HG03045 (cell line): Measurements from ENCODE around the gene ADARB2.
"Not testable (repeated sequence)": the region's sequence is repeated elsewhere in the genome, so short reads cannot be mapped to it uniquely, and the experiment has no call there.

Source experiments
- ATAC-seq: cut with Tn5 transposase; IDR thresholded peaks from one replicate; pipeline ENCODE4 v1.9.1; 2021; ENCODE audit warnings: mild to moderate bottlenecking, moderate library complexity; ENCODE audit not compliant: unreplicated experiment

The ADARB2 gene

DNA sequence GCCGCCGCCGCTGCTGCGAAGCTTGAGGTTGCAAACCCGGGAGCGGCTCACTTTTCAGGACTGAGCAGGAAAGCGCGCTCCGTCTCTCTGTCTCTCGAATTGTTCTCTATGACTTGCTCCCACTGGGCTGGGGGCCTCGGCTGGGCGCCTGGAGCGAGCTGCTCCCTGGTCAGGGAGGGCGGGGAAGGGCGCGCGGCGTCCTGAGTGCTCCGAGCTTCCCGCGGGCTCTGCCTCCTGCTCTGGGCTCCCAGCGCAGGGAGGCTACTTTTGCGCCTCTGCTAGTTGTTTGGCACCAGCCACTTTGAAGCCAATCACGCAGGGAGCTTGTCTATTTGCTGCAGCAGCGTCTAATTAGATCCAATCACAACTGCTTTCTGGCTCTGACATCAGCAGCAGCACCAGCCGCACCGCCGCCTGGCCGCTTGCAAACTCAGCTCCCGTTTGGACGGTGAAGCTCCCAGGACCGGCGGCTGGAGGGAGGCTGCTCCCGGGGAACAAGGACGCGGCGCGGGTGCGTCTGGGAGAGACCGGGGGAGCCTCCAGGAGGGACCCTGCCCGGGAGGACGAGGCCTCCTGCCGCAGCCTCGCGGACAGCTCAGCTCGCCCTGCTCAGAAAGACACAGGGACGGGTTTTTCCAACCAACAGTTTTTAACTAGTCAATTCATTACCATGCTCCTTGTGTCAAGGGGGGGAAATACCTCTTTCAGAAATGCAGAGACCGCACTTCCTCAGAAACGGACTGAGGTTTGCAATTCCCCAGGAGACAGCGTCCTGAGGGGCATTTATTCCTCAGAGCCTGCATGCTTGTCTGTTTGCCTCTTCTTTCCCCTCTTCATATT, at the start of gene ADARB2:
ADARB2 (minus strand) TSS at position 304 of the 840 bp plus-strand sequence.
- peak; percentile 69 for ATAC-seq

DNA sequence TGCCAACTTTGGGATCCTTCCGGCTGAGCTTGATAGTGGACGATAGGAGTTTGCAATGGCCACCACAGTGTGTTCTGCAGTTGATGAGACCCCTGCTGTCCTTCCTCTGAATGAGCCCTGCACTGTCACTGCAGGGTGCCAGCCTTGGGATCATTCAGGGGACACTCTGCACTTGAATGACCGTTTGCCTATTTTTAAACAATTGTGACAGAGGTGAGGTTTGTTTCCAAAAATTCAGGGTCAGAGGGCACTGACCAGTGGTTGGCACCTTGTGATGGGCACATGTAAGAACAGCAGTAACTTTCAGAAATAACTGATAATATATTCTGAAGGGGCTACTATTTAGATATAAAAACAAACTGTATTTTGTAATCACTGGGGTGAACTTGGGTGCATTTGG, 48.5 kb upstream of the ADARB2 start:
- ATAC-seq: no peak

DNA sequence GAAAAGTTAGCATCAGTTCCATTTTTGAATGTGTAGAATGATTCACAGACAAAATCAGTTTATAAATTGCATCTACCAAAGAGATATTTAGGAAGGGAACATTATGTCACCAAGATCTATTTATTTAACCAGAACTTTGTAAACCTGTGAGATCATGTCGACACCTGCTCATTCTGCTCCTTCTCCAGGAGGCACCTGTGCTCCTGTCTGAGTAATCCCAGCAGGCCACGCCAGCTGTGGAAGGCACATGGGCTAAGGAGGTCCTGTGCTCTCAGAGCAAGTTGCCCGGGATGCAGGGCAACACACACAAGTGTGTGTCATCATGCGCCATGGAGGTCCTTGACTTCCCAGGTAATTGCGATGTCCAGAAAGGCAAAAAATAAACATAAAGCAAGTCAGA, 45.5 kb upstream of the ADARB2 start:
- no peak for ATAC-seq

- no peak for ATAC-seq
These were observed 42.5 kb upstream of the ADARB2 start for GRCh38 chr10:1779796-1780195.

GRCh38 chr10:1778375-1778969, 41.1 kb upstream of the ADARB2 start:
- no peak for ATAC-seq

- no peak for ATAC-seq
These were observed 38.9 kb upstream of the ADARB2 start for GRCh38 chr10:1776127-1776662.

DNA sequence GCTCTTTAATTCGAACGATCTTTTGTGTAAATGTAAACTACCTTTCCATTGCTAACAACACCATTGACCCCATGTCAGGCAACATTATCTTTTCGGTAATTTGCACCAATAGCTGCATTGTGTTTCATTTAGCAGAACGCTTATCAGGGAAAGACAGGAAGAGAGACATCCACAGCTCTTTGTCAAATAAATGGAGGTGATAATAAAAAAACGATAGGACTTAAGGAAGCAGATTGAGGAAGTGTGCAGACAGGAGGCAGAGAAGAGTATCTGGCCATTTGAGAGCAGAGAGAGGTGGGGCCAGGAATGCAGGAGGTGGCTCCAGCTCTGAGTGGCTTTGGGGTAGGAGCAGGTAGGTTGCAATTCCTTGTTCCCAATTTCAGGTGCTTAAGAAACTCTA, 37.5 kb upstream of the ADARB2 start:
- no peak for ATAC-seq

- not testable (repeated sequence) for ATAC-seq
These were observed 35.9 kb upstream of the ADARB2 start for GRCh38 chr10:1773204-1773603.

GRCh38 chr10:1766049-1766448, 28.7 kb upstream of the ADARB2 start:
- ATAC-seq: no peak

DNA sequence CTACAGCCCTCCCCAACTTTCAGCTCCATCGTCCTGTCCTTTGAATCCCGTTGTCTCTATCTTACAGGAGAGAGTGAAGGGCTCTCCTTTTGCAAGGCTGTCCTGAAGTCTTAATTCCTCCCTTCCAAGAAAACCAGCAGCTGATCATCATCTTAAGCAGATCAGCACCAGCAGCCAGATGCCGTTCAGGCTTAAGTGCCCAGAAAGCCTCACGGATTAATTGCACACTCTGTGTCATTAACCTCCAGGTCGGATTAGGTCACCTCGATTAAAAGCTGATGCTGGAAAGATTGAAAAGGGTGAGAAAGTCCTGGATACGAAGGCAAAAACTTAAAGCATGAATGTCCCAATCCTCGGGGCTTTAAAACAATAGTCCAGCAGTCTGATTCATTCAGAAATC, 24.8 kb upstream of the ADARB2 start:
- ATAC-seq: no peak

DNA sequence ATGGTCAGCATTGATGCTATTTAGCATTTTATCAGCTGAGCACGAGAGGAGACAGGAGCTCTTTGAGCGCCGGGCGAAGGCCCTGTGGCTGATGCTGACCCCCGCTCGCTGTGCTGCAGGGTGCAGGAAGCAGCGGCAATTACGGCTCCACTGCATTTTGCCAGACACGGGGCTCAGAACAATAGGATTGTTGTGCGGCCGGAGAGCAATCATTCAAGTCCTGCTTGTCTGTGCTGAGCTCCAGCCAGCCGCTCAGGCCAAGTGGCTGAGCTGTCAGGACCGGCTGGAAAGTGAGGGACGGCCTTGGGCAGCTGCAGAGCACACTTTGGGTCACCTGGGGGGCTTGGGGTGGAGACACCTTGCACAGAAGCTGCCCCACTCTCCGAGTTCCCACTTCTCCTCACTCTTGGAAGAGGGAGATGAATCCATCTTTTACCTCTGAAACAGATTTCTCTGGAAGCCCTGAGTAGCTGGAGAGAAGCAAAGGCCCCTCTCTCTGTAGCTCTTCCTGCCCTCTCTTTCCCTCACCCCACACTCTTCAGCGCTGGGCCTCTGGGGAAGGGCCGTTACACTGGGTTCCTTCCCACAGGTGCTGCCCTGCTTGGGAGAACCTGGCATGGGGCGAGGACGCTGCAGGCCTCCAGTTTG, 17.3 kb upstream of the ADARB2 start:
- no peak for ATAC-seq

DNA sequence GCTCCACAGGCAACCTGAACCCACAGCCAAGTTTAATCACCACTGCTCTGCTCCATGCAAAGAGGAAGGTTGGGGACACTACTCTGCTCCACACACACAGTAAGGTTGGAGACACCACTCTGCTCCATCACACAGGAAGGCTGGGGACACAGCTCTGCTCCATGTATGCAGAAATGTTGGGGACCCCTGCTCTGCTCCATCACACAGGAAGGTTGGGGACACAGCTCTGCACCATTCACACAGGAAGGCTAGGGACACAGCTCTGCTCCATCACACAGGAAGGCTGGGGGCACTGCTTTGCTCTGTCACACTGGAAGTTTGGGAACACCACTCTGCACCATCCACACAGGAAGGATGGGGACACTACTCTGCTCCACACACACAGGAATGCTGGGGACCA, 14.8 kb upstream of the ADARB2 start:
- ATAC-seq: no peak

GRCh38 chr10:1747590-1748157, 10.3 kb upstream of the ADARB2 start:
- no peak for ATAC-seq

- no peak for ATAC-seq
These were observed 9.5 kb upstream of the ADARB2 start for GRCh38 chr10:1746796-1747195.

DNA sequence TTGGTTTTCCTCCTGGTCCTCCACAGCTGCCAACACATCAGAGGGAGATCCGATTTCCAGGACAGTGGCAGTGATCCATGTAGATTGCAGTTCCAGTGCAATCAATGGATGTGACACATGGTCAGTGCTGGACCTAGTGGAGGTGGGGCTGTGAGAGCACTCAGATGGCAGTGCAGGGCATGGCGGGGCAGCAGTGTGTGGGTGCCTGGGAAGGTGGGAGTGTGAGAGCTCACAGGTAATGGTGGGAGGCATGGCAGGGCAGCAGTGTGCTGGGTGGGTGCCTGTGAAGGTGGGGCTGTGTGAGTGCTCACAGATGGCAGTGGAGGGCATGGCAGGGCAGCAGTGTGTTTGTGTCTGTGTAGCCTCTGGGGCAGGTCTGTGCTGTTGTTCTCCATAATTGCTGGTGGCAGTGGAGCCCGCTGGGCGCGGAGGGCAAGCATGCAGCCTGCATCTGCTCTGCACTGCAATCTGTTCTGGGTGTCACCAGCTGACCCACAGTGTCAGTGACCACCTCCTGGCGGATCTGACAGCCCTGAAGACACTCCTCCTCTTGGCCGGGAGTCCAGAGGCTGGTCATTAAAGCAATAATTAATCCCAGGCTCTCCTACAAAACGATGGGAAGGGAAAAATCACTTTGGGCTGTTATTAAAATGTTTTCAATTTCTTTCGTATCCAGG, 8.6 kb upstream of the ADARB2 start:
- no peak for ATAC-seq

- ATAC-seq: no peak
These were observed 7.2 kb upstream of the ADARB2 start for GRCh38 chr10:1744524-1744923.

DNA sequence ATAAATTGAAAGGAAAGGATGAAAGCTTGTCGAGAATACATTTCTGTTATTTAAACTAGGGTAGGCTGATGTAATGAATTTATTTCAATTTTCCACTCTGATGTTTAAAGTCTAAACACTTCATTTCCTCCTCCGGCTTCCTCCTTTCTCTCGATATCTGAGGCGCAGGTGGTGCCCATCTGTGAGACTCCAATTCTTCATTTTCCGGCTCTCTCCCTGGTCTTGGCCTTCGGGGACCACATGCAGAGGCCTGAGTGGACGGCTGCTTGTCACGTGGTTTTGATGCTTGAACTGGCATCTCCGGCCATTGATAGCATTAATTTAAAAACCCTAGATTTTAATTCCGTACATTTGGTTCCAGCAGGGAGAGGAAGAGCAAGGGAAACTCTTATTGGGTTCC, 5.8 kb upstream of the ADARB2 start:
- ATAC-seq: no peak

DNA sequence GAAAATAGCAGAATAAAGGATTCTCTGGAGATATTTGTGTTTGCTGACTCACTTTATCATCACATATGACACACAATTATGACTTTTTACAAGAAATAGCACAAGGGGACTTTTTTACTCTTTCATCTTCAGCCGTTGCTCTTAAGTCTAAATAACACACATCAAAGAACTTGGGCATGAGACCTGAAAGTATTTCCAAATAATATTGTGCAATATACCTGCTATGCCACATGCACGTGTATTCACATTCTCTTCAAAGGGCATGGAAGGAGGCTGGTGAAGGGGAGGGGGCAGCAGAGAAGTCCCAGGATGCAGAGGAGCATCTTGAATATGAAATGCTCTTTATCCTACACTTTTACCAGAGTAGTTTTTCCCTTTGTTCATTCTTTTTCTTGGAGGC, 4.1 kb upstream of the ADARB2 start:
- ATAC-seq: no peak

- ATAC-seq: no peak
These were observed 2.4 kb upstream of the ADARB2 start for GRCh38 chr10:1739751-1740150.

DNA sequence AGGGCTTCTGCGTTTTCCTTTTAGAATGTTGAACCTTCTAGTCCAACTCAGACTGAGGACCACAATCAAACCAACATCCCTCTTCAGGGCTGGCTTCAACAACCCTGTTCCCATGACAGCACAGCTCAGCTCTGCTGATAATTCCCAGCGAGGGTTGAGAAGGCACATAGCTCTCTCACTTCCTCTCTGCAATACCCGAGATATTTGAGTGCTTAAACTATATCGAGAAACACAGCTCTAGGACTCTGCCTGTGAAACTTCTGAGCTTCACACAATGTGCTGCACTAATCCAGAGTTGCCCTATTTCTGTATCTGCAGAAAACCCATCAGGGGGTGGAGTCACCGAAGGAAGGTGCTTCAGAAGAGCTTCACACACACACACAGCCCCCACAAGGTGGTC, 1.6 kb upstream of the ADARB2 start:
- no peak for ATAC-seq

- no peak for ATAC-seq
These were observed 428 bp downstream of the ADARB2 start for GRCh38 chr10:1736972-1737221.
